Hepatocyte (in vitro differentiated cells): ENCODE results near the gene ZNF669. TPM values are rescaled to one million over a fixed set of nuclear protein-coding genes. Genes with fewer than 3 reads are reported as not detected.
A peak's percentile ranks its signal among the peaks of the same experiment; 100 is the strongest.

Experiments used
- DNase-seq: peaks from one replicate; pipeline ENCODE4 v3.0.0-alpha.2; 2016; ENCODE audit warnings: low spot score
- H2AFZ ChIP-seq: fragments of 200-600 bp; sonication (generic); 2 replicates; pipeline ENCODE4 v1.6.0; 2016; ENCODE audit warnings: antibody characterized with exemption, mild to moderate bottlenecking
- H3K27ac ChIP-seq: fragments of 200-600 bp; sonication (generic); 2 replicates; pipeline ENCODE4 v1.5.1; 2016; ENCODE audit warnings: mild to moderate bottlenecking
- H3K27me3 ChIP-seq: fragments of 200-600 bp; sonication (generic); 2 replicates; pipeline ENCODE4 v1.6.1; 2016
- H3K36me3 ChIP-seq: fragments of 200-600 bp; sonication (generic); replicated peaks from 2 replicates; pipeline ENCODE4 v1.5.1; 2016; ENCODE audit warnings: low read depth; ENCODE audit not compliant: insufficient read depth
- H3K4me1 ChIP-seq: fragments of 200-600 bp; sonication (generic); 2 replicates; pipeline ENCODE4 v1.5.1; 2016; ENCODE audit warnings: mild to moderate bottlenecking, moderate library complexity; ENCODE audit not compliant: insufficient read depth
- H3K4me2 ChIP-seq: fragments of 200-600 bp; sonication (generic); 2 replicates; pipeline ENCODE4 v1.6.0; 2016
- H3K4me3 ChIP-seq: fragments of 200-600 bp; sonication (generic); 2 replicates; pipeline ENCODE4 v1.5.1; 2016; ENCODE audit warnings: mild to moderate bottlenecking
- H3K79me2 ChIP-seq: fragments of 200-600 bp; sonication (generic); 2 replicates; pipeline ENCODE4 v1.6.0; 2017; ENCODE audit warnings: mild to moderate bottlenecking
- H3K9me2 ChIP-seq: fragments of 200-600 bp; sonication (generic); replicated peaks from 2 replicates; pipeline ENCODE4 v1.6.0; 2017; ENCODE audit warnings: mild to moderate bottlenecking; ENCODE audit not compliant: insufficient read depth
- H3K9me3 ChIP-seq: fragments of 200-600 bp; sonication (generic); 2 replicates; pipeline ENCODE4 v1.5.1; 2016; ENCODE audit warnings: low read depth, mild to moderate bottlenecking
- H4K20me1 ChIP-seq: fragments of 200-600 bp; sonication (generic); 2 replicates; pipeline ENCODE4 v1.6.0; 2016; ENCODE audit warnings: mild to moderate bottlenecking; ENCODE audit not compliant: insufficient read depth, poor library complexity, severe bottlenecking
- EZH2 ChIP-seq: fragments of 200-600 bp; sonication (generic); IDR thresholded peaks from 2 replicates; pipeline ENCODE4 v1.6.1; 2016; ENCODE audit warnings: antibody characterized with exemption, mild to moderate bottlenecking, borderline replicate concordance
- EZH2phosphoT487 ChIP-seq: fragments of 200-600 bp; sonication (generic); IDR thresholded peaks from one replicate; pipeline ENCODE4 v1.6.1; 2018; ENCODE audit warnings: antibody characterized with exemption, mild to moderate bottlenecking, low read depth, moderate library complexity; ENCODE audit not compliant: unreplicated experiment, severe bottlenecking
- WGBS: methylation state at CpG from one replicate; pipeline ENCODE4 v1.1.6; 2016; ENCODE audit warnings: low lambda C conversion rate; ENCODE audit errors: missing lambda C conversion rate; 5-methylcytosine and 5-hydroxymethylcytosine counted together
- polyA plus RNA-seq: library from polyadenylated mRNA; unstranded; fragments of >200 nt; fragmentation: Nextera tagmentation; extraction: Ambion mirVana; gene quantifications from 2 replicates; pipeline ENCODE4 v1.2.1, GENCODE V29; 2016
- total RNA-seq: library from RNA; depleted of rRNA; stranded (reverse); fragments of >200 nt; gene quantifications from 2 replicates; pipeline ENCODE4 v1.2.3, GENCODE V29; 2014
- TF ChIP-seq, protein P1 (sequence below): fragments of 200-600 bp; sonication (generic); IDR thresholded peaks from 2 replicates; pipeline ENCODE4 v1.5.1; 2016; ENCODE audit warnings: antibody characterized with exemption, mild to moderate bottlenecking; ENCODE audit not compliant: poor library complexity

ZNF669 gene
- total and polyA plus RNA-seq, 2 experiments from 2014 or later = 6.9 to 11.9 TPM

DNA sequence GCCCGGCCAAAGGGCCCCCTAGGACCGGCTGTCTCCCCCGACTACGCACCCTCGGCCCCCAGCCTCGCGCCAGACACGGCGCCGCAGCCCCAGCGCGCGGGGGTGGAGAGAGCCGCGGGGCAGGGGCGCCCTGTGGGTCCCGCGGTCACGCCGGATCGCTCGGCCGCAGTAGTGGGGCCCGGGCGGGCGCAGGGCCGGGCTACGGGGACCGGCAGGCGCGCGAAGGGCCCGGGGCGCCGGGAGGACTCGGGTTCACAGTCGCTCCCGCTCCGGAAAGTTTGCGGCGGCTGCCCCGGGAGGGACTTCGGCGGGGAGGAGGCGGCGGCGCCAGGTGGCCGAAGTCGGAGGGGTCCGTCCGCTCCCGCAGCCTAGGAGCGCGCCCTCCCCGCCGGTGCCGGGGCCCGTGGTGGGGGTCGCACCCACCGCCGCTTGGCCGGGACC lies 7.1 kb upstream of the ZNF669 start:
- Histone ChIP-seq H3K27me3 (no peaks in the 10 kb centered on the region), H3K36me3 (no peaks in the 10 kb centered on the region), H3K4me1 (peaks cover 5% of the 10 kb centered on the region), H3K79me2 (peaks cover 6% of the 10 kb centered on the region), H3K9me3 (no peaks in the 10 kb centered on the region), H4K20me1 (no peaks in the 10 kb centered on the region), H3K27ac (peak overlapping the region; percentile 86), H3K4me2 (peak overlapping the region; percentile 98), H3K9me2 (no peaks in the 10 kb centered on the region), H3K4me3 (peak overlapping the region; percentile 99), H2AFZ (peak overlapping the region; percentile 99)
- peak; percentile 50 for DNase-seq
- 0% methylated on average over 13 of the region's 62 CpGs for WGBS
- TF ChIP-seq, protein P1, sequence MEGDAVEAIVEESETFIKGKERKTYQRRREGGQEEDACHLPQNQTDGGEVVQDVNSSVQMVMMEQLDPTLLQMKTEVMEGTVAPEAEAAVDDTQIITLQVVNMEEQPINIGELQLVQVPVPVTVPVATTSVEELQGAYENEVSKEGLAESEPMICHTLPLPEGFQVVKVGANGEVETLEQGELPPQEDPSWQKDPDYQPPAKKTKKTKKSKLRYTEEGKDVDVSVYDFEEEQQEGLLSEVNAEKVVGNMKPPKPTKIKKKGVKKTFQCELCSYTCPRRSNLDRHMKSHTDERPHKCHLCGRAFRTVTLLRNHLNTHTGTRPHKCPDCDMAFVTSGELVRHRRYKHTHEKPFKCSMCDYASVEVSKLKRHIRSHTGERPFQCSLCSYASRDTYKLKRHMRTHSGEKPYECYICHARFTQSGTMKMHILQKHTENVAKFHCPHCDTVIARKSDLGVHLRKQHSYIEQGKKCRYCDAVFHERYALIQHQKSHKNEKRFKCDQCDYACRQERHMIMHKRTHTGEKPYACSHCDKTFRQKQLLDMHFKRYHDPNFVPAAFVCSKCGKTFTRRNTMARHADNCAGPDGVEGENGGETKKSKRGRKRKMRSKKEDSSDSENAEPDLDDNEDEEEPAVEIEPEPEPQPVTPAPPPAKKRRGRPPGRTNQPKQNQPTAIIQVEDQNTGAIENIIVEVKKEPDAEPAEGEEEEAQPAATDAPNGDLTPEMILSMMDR = no peak
- no peak for TF ChIP-seq EZH2
- no peak for TF ChIP-seq EZH2phosphoT487

DNA sequence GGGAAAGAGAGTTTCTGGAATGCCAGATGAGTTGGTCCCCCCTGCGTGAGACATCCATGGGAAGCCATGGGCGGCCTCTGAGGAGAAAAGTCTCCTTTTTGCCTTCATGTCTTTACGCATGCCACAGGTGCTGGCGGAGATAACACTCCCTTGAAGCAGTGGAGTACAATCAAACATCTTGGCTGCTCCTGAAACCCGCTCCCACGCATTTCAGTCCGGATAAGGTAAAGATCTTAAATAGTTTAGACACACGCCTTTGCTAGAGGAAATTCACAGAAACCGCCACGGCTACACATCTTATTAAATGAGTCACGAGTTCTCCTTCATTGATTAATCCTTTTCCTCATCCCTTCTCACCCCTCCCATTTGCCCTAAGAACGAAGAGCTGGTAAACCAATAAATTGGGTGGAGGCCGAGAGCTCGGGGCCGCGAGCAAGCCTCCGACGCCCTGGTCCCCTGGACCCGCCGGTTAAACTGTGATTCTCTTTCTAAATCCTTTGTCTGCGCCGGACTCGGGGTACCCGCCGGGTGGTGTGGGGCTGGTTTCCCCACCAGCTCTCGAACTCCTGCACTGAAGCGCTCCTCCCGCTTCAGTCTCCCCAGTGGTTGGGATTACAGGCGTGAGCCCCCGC lies 6.6 kb upstream of the ZNF669 start:
- peaks cover 6% of the 10 kb centered on the region for H3K79me2 ChIP-seq
- peaks cover 5% of the 10 kb centered on the region for H3K4me1 ChIP-seq
- H3K4me2 ChIP-seq = peak overlapping the region; percentile 98
- no peaks in the 10 kb centered on the region for H3K36me3 ChIP-seq
- no peaks in the 10 kb centered on the region for H4K20me1 ChIP-seq
- H3K9me2 ChIP-seq = no peaks in the 10 kb centered on the region
- DNase-seq = peak; percentile 40
- TF ChIP-seq, protein P1 = no peak
- TF ChIP-seq EZH2 (no peak), EZH2phosphoT487 (no peak)
- H3K4me3 ChIP-seq = peak overlapping the region; percentile 99
- WGBS = 17% methylated on average over 28 of the region's 30 CpGs
- peak overlapping the region; percentile 99 for H2AFZ ChIP-seq
- H3K27me3 ChIP-seq = no peaks in the 10 kb centered on the region
- peak overlapping the region; percentile 86 for H3K27ac ChIP-seq
- no peaks in the 10 kb centered on the region for H3K9me3 ChIP-seq

DNA sequence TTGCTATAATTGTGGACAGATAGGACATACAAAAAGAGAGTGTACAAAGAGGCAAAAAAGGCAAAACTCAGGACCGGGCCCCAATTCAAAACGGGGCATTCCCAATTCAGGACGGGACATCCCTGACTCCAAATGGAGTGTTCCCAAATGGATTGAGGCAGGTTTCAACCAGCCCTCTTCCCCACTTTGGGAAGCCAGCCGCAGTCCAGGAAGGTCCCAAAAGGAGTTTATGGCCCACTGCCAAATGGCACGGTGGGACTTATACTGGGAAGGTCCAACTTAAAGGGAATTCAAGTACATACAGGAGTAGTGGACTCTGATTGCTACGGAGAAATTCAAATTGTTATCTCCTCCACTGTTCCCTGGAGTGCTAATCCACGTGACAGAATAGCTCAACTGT lies 3.5 kb upstream of the ZNF669 start:
- 89% methylated on average over 7 of the region's 7 CpGs for WGBS
- Histone ChIP-seq H3K79me2 (peaks cover 17% of the 10 kb centered on the region), H3K27me3 (no peaks in the 10 kb centered on the region), H3K36me3 (no peaks in the 10 kb centered on the region), H3K4me2 (no peak overlapping the region), H3K4me1 (peaks cover 5% of the 10 kb centered on the region), H4K20me1 (no peaks in the 10 kb centered on the region), H2AFZ (no peak overlapping the region), H3K4me3 (no peak overlapping the region), H3K9me3 (no peaks in the 10 kb centered on the region), H3K27ac (no peak overlapping the region), H3K9me2 (no peaks in the 10 kb centered on the region)
- DNase-seq = no peak
- TF ChIP-seq, protein P1 = no peak
- TF ChIP-seq EZH2phosphoT487 = no peak
- no peak for TF ChIP-seq EZH2

DNA sequence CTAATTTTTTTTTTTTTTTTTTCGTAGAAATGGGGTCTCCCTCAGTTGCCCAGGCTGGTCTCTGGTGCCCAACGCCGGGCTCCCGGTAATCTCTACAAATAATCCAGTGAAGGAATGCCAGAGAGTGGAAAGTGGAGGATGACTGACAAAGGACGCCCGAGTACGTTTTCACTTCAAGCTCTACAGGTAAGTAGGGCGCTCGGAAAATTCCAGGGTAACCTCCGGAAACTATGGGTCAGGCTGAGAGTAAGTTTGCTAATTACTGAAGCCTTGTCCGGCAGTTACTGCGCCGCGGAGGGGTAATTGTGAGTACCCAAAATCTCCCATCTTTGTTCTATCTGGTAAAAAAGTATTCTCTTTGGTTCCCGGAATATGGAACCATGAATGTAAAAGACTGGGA lies 1.8 kb upstream of the ZNF669 start:
- H3K27ac ChIP-seq = no peak overlapping the region
- TF ChIP-seq, protein P1 = no peak
- TF ChIP-seq EZH2 (no peak), EZH2phosphoT487 (no peak)
- DNase-seq = no peak
- H3K4me2 ChIP-seq = no peak overlapping the region
- no peaks in the 10 kb centered on the region for H4K20me1 ChIP-seq
- H3K79me2 ChIP-seq = peaks cover 34% of the 10 kb centered on the region
- no peaks in the 10 kb centered on the region for H3K27me3 ChIP-seq
- no peaks in the 10 kb centered on the region for H3K4me1 ChIP-seq
- H3K9me2 ChIP-seq = no peaks in the 10 kb centered on the region
- WGBS = 91% methylated on average over 15 of the region's 15 CpGs
- peaks cover 5% of the 10 kb centered on the region for H3K36me3 ChIP-seq
- H3K4me3 ChIP-seq = no peak overlapping the region
- H2AFZ ChIP-seq = no peak overlapping the region
- H3K9me3 ChIP-seq = peaks cover 16% of the 10 kb centered on the region
